GM23338 (cell line): ENCODE measurements around the gene SRSF4. TPM values are rescaled to one million over a fixed set of nuclear protein-coding genes. Genes with fewer than 3 reads are reported as not detected.

ENCODE experiments used
- ATAC-seq: fragments of 200-7000 bp; cut with Tn5 transposase; 3 replicates; pipeline ENCODE4 v1.9.1; 2020
- DNase-seq: peaks from one replicate; pipeline ENCODE4 v3.0.0-alpha.2; 2015; ENCODE audit warnings: low spot score
- H2AFZ ChIP-seq: fragments of 200-600 bp; sonication (generic); 2 replicates; pipeline ENCODE4 v1.8.0; 2016; ENCODE audit warnings: antibody characterized with exemption, mild to moderate bottlenecking, moderate library complexity
- H3F3A ChIP-seq: fragments of 200-600 bp; sonication (generic); replicated peaks from 2 replicates; pipeline ENCODE4 v1.8.0; 2017; ENCODE audit warnings: antibody characterized with exemption, mixed run types, low read depth
- H3K27ac ChIP-seq: fragments of 200-600 bp; sonication (generic); 2 replicates; pipeline ENCODE4 v1.6.1; 2016; ENCODE audit warnings: low read depth
- H3K27me3 ChIP-seq: fragments of 200-600 bp; sonication (generic); 2 replicates; pipeline ENCODE4 v1.8.0; 2016; ENCODE audit warnings: mild to moderate bottlenecking, mixed run types, moderate library complexity; ENCODE audit not compliant: insufficient read depth
- H3K36me3 ChIP-seq: fragments of 200-600 bp; sonication (generic); 2 replicates; pipeline ENCODE4 v1.8.0; 2016; ENCODE audit warnings: mild to moderate bottlenecking; ENCODE audit not compliant: insufficient read depth
- H3K4me1 ChIP-seq: fragments of 200-600 bp; sonication (generic); 2 replicates; pipeline ENCODE4 v1.8.0; 2016; ENCODE audit warnings: mild to moderate bottlenecking, moderate library complexity; ENCODE audit not compliant: insufficient read depth
- H3K4me2 ChIP-seq: fragments of 200-600 bp; sonication (generic); 2 replicates; pipeline ENCODE4 v1.7.1; 2017; ENCODE audit warnings: mixed run types
- H3K4me3 ChIP-seq: fragments of 200-600 bp; sonication (generic); 2 replicates; pipeline ENCODE4 v1.6.1; 2016; ENCODE audit warnings: mixed run types
- H3K79me2 ChIP-seq: fragments of 200-600 bp; sonication (generic); replicated peaks from 2 replicates; pipeline ENCODE4 v1.8.0; 2017; ENCODE audit warnings: mild to moderate bottlenecking; ENCODE audit not compliant: insufficient read depth
- H3K9me2 ChIP-seq: fragments of 200-600 bp; sonication (generic); 2 replicates; pipeline ENCODE4 v1.8.0; 2017; ENCODE audit not compliant: insufficient read depth
- H4K20me1 ChIP-seq: fragments of 200-600 bp; sonication (generic); replicated peaks from 2 replicates; pipeline ENCODE4 v1.8.0; 2017; ENCODE audit warnings: mild to moderate bottlenecking; ENCODE audit not compliant: insufficient read depth
- H3K27ac Mint-ChIP-seq: 2 replicates; pipeline ENCODE4 v1.8.0; 2020; ENCODE audit warnings: inconsistent platforms, mild to moderate bottlenecking, moderate library complexity, mixed read lengths
- H3K27me3 Mint-ChIP-seq: 3 replicates; pipeline ENCODE4 v1.8.0; 2022; ENCODE audit warnings: low read depth, mild to moderate bottlenecking, moderate library complexity, mixed read lengths, inconsistent platforms; ENCODE audit not compliant: insufficient read depth, poor library complexity
- H3K36me3 Mint-ChIP-seq: 3 replicates; pipeline ENCODE4 v1.8.0; 2021; ENCODE audit warnings: low read depth, mild to moderate bottlenecking, inconsistent platforms, moderate library complexity, mixed read lengths
- H3K4me1 Mint-ChIP-seq: 3 replicates; pipeline ENCODE4 v1.8.0; 2020; ENCODE audit warnings: mild to moderate bottlenecking, inconsistent platforms, mixed read lengths
- H3K4me3 Mint-ChIP-seq: 3 replicates; pipeline ENCODE4 v1.8.0; 2021; ENCODE audit warnings: moderate library complexity, mild to moderate bottlenecking, inconsistent platforms, mixed read lengths
- H3K9me3 Mint-ChIP-seq: 3 replicates; pipeline ENCODE4 v1.8.0; 2020; ENCODE audit warnings: moderate library complexity, mild to moderate bottlenecking, inconsistent platforms, mixed read lengths
- CREB1 ChIP-seq: fragments of 250-450 bp; sonication (Bioruptor Pico); IDR thresholded peaks from 2 replicates; pipeline ENCODE4 v1.5.0; 2020; ENCODE audit warnings: low read depth, mild to moderate bottlenecking, moderate library complexity
- CTCF ChIP-seq, 2 experiments: fragments of 200-600 bp in 1 of 2; sonication (generic) in 1 of 2; conservative IDR thresholded peaks; 2 replicates each; pipeline versions ENCODE4 v1.5.1 to v1.6.1; 2016 to 2017; ENCODE audit warnings: antibody characterized with exemption in 2 of 2, low read depth in 2 of 2, mild to moderate bottlenecking in 2 of 2, moderate library complexity in 1 of 2
- EZH2 ChIP-seq: fragments of 200-600 bp; sonication (generic); IDR thresholded peaks from one replicate; pipeline ENCODE4 v1.8.0; 2017; ENCODE audit warnings: antibody characterized with exemption, mild to moderate bottlenecking, low read depth; ENCODE audit not compliant: unreplicated experiment
- EZH2phosphoT487 ChIP-seq: fragments of 200-600 bp; sonication (generic); IDR thresholded peaks from one replicate; pipeline ENCODE4 v1.8.1; 2018; ENCODE audit warnings: antibody characterized with exemption; ENCODE audit not compliant: unreplicated experiment
- NANOG ChIP-seq: IDR thresholded peaks from 2 replicates; pipeline ENCODE4 v1.6.1; 2016; ENCODE audit warnings: antibody characterized with exemption, borderline replicate concordance
- STAT1 ChIP-seq: IDR thresholded peaks from one replicate; pipeline ENCODE4 v1.6.1; 2016; ENCODE audit warnings: antibody characterized with exemption; ENCODE audit not compliant: unreplicated experiment
- ZNF114 ChIP-seq: fragments of 250-450 bp; sonication (Bioruptor Pico); IDR thresholded peaks from 2 replicates; pipeline ENCODE4 v1.5.0; 2020; ENCODE audit warnings: mild to moderate bottlenecking, moderate library complexity
- ZNF462 ChIP-seq: fragments of 250-450 bp; sonication (Bioruptor Pico); IDR thresholded peaks from 2 replicates; pipeline ENCODE4 v1.5.0; 2020; ENCODE audit warnings: mild to moderate bottlenecking, moderate library complexity
- polyA plus RNA-seq: library from polyadenylated mRNA; unstranded; fragments of >200 nt; fragmentation: Nextera tagmentation; extraction: Ambion mirVana; gene quantifications from 2 replicates; pipeline ENCODE4 v1.2.1, GENCODE V29; 2016
- total RNA-seq: library from RNA; depleted of rRNA; stranded (reverse); fragments of >200 nt; shearing (Covaris generic); gene quantifications from 2 replicates; pipeline ENCODE4 v1.2.3, GENCODE V29; 2014

SRSF4 gene
- total and polyA plus RNA-seq, 2 experiments from 2014 or later = 58.4 to 98.3 TPM

- Histone ChIP-seq H3K27ac (no peak overlapping the region), H3K36me3 (peaks cover 5% of the 10 kb centered on the region), H3K27me3 (no peaks in the 10 kb centered on the region), H3K4me3 (no peak overlapping the region), H3K4me1 (no peaks in the 10 kb centered on the region), H2AFZ (no peak overlapping the region), H4K20me1 (no peaks in the 10 kb centered on the region), H3K9me2 (no peaks in the 10 kb centered on the region), H3K79me2 (no peaks in the 10 kb centered on the region), H3F3A (peaks cover 8% of the 10 kb centered on the region), H3K4me2 (no peak overlapping the region)
- no peak for DNase-seq
- no peak for ATAC-seq
- no peak overlapping the region for H3K4me3 Mint-ChIP-seq
- TF ChIP-seq CREB1 (no peak), CTCF (conservative IDR thresholded peaks at IDR 0.05; ENCODE audit: low read depth in 2 of 2) (no peak), STAT1 (no peak), EZH2 (no peak), ZNF114 (CRISPR knock-in tag) (no peak), NANOG (no peak), ZNF462 (CRISPR knock-in tag) (no peak), EZH2phosphoT487 (no peak)
- no peaks in the 10 kb centered on the region for H3K9me3 Mint-ChIP-seq
- H3K27ac Mint-ChIP-seq = no peak overlapping the region
- peaks cover 42% of the 10 kb centered on the region for H3K36me3 Mint-ChIP-seq
- no peaks in the 10 kb centered on the region for H3K27me3 Mint-ChIP-seq
- peaks cover 11% of the 10 kb centered on the region for H3K4me1 Mint-ChIP-seq
These were observed 19.9 kb upstream of the SRSF4 start for GRCh38 chr1:29201595-29202051.
